H54 (cell line): ENCODE measurements around the gene ASB3.

Experiments
- DNase-seq: peaks from one replicate; pipeline ENCODE4 v3.0.0; 2011; ENCODE audit warnings: low spot score, mixed read lengths; ENCODE audit not compliant: insufficient read length
- FAIRE-seq: peaks from 3 replicates; lab custom pipeline; 2011; peaks lifted over from hg19 to GRCh38; lab: Jason Lieb, UNC
- POLR2A ChIP-seq: IDR thresholded peaks from 2 replicates; pipeline ENCODE4 v1.6.1; 2011; ENCODE audit warnings: low read depth, mild to moderate bottlenecking, low read length

The ASB3 gene

GRCh38 chr2:53813151-53813550 lies 26.4 kb upstream of the ASB3 start:
- DNase-seq (no peak), FAIRE-seq (no peak)
- TF ChIP-seq POLR2A, result no peak

DNA sequence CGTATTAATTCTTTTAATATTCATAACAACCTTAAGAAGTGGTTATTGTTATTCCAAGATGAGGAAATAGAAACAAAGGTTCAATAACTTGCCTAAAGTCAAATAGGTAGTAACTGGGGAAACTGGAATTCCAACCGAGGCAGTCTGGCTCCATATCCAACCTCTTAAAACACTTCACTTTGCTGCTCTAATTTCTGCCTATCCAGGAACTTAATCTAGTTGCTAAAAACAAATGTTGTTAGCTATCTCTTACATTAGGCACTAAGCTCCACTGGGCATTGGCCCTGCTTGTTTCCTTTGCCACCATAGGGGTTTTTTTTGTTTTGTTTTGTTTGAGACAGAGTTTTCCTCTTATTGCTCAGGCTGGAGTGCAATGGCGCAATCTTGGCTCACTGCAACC lies 24.8 kb upstream of the ASB3 start:
- FAIRE-seq (no peak), DNase-seq (no peak)
- TF ChIP-seq POLR2A, result no peak

DNA sequence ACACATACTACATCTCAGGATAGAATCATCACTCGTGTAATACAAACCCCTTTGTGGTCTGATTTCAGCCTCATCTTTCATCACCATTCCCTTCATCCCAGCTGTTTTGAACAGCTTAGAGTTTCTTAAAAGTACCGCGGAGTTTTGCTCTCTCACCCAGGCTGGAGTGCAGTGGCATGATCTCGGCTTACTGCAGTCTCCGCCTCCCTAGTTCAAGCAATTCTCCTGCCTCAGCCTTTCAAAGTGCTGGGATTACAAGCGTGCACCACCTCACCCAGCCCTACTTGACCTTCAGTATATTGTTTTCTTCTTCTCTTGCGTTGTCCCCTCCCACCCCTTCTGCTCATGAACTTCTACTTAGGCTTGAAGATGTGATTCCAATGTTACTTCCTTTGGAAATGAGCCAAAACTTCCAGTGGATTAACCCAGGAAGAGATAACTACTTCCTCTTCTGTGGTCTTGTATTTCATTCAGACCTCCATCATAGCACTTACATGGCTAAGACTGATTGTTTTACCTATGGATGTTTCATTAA lies 15.9 kb upstream of the ASB3 start:
- TF ChIP-seq POLR2A, result no peak
- FAIRE-seq, result no peak
- DNase-seq, result no peak

DNA sequence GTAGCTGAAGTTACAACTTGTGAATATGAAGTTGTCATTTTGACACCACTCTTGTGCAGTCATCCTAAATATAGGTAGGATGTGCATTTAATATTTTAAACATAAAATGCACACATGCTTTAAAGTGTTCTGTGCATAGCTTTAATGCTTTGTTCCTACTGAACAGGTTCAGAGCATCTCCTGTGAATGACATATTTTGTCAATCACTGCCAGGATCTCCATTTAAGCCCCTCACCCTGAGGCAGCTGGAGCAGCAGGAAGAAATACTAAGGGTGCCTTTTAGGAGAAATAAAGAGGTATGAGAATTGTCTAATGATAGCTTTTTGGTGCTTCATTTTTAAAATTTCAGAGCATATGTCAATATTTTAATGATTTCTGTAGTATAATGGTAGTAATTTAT lies 14.8 kb upstream of the ASB3 start:
- FAIRE-seq, result no peak
- no peak for TF ChIP-seq POLR2A
- DNase-seq, result no peak

DNA sequence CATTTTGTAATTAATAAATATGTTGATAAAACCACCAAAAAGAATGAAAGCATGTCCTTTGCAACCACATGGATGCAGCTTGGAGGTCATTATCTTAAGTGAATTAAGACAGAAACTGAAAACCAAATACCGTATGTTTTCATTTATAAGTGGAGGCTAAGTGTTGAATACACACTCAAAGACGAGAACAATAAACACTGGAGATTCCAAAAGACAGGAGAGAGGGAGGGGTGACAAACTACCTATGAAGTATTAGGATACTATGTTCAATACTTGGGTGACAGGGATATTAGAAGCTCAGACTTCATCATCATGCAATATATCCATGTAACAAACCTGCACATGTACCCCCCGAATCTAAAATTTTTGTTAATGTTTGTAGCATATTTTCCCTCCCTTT lies 7.1 kb upstream of the ASB3 start:
- no peak for TF ChIP-seq POLR2A
- DNase-seq, result no peak
- no peak for FAIRE-seq

DNA sequence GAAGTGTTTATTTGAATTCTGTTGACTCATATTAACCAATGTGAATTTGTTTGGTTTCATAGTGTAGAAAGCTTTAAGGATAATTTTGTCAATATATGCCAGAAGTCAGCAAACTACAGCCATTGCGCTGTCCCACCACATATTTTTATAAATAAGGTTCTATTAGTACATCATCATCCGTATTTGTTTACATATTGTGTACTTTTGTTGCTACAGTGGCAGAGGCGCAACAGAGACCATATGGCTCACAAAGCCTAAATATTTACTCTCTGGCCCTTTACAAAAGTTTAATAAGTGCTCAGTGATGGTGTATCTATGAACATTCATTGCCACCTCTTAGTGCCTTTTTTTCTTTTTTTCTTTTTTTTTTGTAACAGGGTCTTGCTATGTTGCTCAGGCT lies 6.5 kb upstream of the ASB3 start:
- DNase-seq (no peak), FAIRE-seq (no peak)
- no peak for TF ChIP-seq POLR2A

DNA sequence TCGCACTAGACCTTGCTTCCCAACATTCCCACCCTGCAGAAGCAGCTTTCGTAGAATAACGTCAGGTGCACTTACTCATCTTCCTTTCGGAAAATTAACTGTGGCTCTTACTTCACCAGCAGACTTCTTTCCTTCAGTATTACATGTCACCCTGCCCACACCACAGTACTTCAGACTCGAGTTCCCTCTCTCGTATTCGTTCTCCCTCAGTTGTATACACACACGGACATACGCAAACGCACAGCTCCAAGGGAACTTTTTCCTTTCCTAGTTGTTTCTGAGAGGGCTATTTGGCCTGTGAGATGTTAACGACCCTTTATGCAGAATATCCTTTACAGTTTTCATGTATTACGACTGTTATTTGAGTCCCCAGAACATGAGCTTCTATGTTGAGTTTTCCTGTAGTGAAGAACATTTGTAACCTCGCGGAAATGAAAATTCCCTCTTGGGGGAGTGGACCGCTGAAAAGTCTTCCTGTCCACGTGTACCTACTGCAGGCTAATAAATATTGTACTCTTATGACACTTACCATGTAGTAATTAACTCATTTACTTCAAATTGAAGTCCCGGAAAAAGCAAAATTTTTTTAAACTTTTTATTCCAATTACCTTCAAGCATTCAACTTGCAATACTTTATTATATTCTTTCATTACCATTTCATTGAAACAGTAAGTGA lies 999 bp upstream of the ASB3 start:
- no peak for TF ChIP-seq POLR2A
- FAIRE-seq, result peak; percentile 38
- peak; percentile 9 for DNase-seq

DNA sequence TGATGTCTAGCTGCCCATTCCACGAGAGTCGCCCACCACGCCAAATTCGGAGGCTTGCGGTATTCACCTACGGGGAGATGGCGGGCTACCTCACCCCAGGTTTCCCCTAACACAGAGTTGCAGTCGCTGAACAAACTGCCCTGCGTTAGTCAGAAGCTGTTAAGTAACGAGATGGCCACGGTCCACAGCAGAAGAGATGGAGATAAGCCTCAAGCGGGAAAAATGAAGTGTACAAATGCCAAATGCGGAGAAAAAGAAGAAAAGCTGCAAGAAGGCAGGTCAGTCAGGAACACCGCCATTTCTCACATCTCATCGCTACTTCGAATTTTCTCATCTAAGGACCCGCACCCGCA lies 425 bp downstream of the ASB3 start:
- FAIRE-seq (no peak), DNase-seq (peak; percentile 9)
- TF ChIP-seq POLR2A, result no peak

- TF ChIP-seq POLR2A, result no peak
- no peak for DNase-seq
- FAIRE-seq, result no peak
Measured at GRCh38 chr2:53785366-53785765, 1.4 kb downstream of the ASB3 start.

DNA sequence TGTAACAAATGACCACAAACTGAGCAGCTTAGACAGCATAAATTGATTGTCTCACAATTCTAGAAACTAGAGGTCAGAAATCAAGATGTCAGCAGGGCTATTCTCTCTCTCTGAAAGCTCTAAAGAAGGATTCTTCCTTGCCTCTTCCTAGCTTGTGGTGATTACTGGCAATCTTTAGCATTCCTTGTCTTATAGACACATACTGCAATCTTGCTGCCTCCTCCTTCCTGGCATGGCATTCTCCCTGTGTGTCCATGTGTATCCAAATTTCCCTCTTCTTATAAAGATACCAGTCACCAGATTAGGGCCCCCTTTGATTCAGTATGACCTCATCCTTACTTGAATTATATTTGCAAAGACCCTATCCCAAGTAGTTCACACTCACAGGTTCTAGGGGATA lies 2.3 kb downstream of the ASB3 start:
- TF ChIP-seq POLR2A, result no peak
- DNase-seq (no peak), FAIRE-seq (no peak)

DNA sequence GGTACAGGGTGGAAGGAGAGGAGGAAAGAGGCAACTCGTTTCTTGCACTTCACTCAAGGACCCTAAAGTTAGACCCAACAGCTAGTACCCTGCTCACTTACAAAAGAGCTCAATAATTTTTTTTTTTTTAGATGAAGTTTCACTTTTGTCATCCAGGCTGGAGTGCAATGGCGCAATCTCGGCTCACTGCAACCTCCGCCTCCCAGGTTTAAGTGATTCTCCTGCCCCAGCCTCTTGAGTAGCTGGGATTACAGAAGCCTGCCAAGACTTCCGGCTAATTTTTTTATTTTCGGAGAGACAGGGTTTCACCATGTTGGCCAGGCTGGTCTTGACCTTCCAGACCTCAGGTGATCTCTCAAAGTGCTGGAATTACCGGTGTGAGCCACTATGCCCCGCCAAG lies 4.1 kb downstream of the ASB3 start:
- no peak for DNase-seq
- no peak for TF ChIP-seq POLR2A
- FAIRE-seq, result no peak

- FAIRE-seq (no peak), DNase-seq (no peak)
- no peak for TF ChIP-seq POLR2A
Measured at GRCh38 chr2:53780056-53780455, 6.7 kb downstream of the ASB3 start.

GRCh38 chr2:53778536-53779162 lies 8.1 kb downstream of the ASB3 start:
- DNase-seq (no peak), FAIRE-seq (peak; percentile 41)
- no peak for TF ChIP-seq POLR2A

- DNase-seq (no peak), FAIRE-seq (no peak)
- TF ChIP-seq POLR2A, result no peak
Measured at GRCh38 chr2:53777134-53777533, 9.6 kb downstream of the ASB3 start.

- DNase-seq (no peak), FAIRE-seq (peak; percentile 67)
- no peak for TF ChIP-seq POLR2A
Measured at GRCh38 chr2:53770264-53770663, 16.5 kb downstream of the ASB3 start.
